Lower lobe of right lung (tissue), 2 donors: ENCODE measurements around the gene HIRIP3. TPM values are rescaled to one million over a fixed set of nuclear protein-coding genes. Genes with fewer than 3 reads are reported as not detected.
A peak's percentile ranks its signal among the peaks of the same experiment; 100 is the strongest.
"Not testable (repeated sequence)": the region's sequence is repeated elsewhere in the genome, so short reads cannot be mapped to it uniquely, and the experiment has no call there.

Source experiments
- ATAC-seq, 2 donors: fragments of 200-7000 bp; cut with Tn5 transposase; one replicate each; pipeline ENCODE4 v1.9.1; 2020 to 2022; ENCODE audit warnings: mild to moderate bottlenecking in 2 of 2, moderate library complexity in 2 of 2
- DNase-seq: peaks from one replicate; pipeline ENCODE4 v3.0.0-alpha.2; 2020
- H3K27ac ChIP-seq: fragments of 200-600 bp; one replicate; pipeline ENCODE4 v1.8.0; 2022
- H3K27me3 ChIP-seq: fragments of 200-600 bp; one replicate; pipeline ENCODE4 v1.8.0; 2022; ENCODE audit warnings: low read depth
- H3K36me3 ChIP-seq: fragments of 200-600 bp; one replicate; pipeline ENCODE4 v1.8.0; 2022; ENCODE audit warnings: mild to moderate bottlenecking
- H3K4me1 ChIP-seq: fragments of 200-600 bp; one replicate; pipeline ENCODE4 v1.8.0; 2022
- H3K4me3 ChIP-seq: fragments of 200-600 bp; one replicate; pipeline ENCODE4 v1.8.0; 2022; ENCODE audit warnings: mild to moderate bottlenecking
- H3K9me3 ChIP-seq: fragments of 200-600 bp; one replicate; pipeline ENCODE4 v1.8.0; 2022
- CTCF ChIP-seq: fragments of 200-600 bp; IDR thresholded peaks from one replicate; pipeline ENCODE4 v1.8.0; 2022; ENCODE audit warnings: antibody characterized with exemption, mild to moderate bottlenecking
- intact Hi-C: fragments of 100-400 bp; cut with DNase I; formaldehyde crosslinking; loops from one replicate; pipeline ENCODE4 v1.11.0; 2022
- long read RNA-seq: library from polyadenylated mRNA; unstranded; transcript quantifications from one replicate; pipeline ENCODE4 v2.0.0, GENCODE V29; 2021
- total RNA-seq: library from RNA; stranded (reverse); fragmentation: NEBNext Ultra II Directional; extraction: Animal tissue kit (Norgen Biotek cat#: 25700); gene quantifications from one replicate; pipeline ENCODE4 v1.2.1, GENCODE V29; 2021
- donor health status: DM: no; HTN: yes; CAD: no; lungs with severe emphysema.

The HIRIP3 gene
- 22.1 TPM for total RNA-seq
- long read RNA-seq, transcript HIRIP3-201 (7 exons, 3,388 nt), result major isoform, 43 of 76 reads
- long read RNA-seq, transcript HIRIP3-204 (6 exons, 988 nt), result minor isoform, 10 of 76 reads
- long read RNA-seq, partial matches to known transcripts, result 12 of 76 reads
- long read RNA-seq, other reads (novel, unspliced or antisense), result 11 of 76 reads

- Histone ChIP-seq H3K27ac (peak within 1 kb of the TSS; percentile 96), H3K4me1 (peaks cover 48% of the 10 kb centered on the region), H3K27me3 (no peaks in the 10 kb centered on the region), H3K9me3 (no peaks in the 10 kb centered on the region), H3K36me3 (peaks cover 43% of the 10 kb centered on the region), H3K4me3 (peak within 1 kb of the TSS; percentile 83)
- DNase-seq, result peak; percentile 90
- ATAC-seq, result peak; percentile 82 to 89
- intact Hi-C loops, result no loop called here
- TF ChIP-seq CTCF, result no peak
Measured at GRCh38 chr16:29995324-29995910, at the start of gene HIRIP3. Gene HIRIP3, minus strand, starts transcription at chr16:29995617. Its CDS starts 12 bp downstream, at chr16:29995605.

- Histone ChIP-seq H3K9me3 (no peaks in the 10 kb centered on the region), H3K27ac (no peak overlapping the region), H3K4me1 (no peaks in the 10 kb centered on the region), H3K27me3 (peaks cover 15% of the 10 kb centered on the region), H3K36me3 (no peaks in the 10 kb centered on the region), H3K4me3 (no peak overlapping the region)
- DNase-seq (no peak), ATAC-seq (no peak)
- peak; percentile 49 for TF ChIP-seq CTCF
- intact Hi-C loops, result no loop called here
Measured at GRCh38 chr16:30041841-30042240, 46.4 kb upstream of the HIRIP3 start.

GRCh38 chr16:30040690-30041089 lies 45.3 kb upstream of the HIRIP3 start:
- H3K4me1 ChIP-seq, H3K27ac ChIP-seq, intact Hi-C loops: not testable (repeated sequence)

GRCh38 chr16:30040221-30040620 lies 44.8 kb upstream of the HIRIP3 start:
- Histone ChIP-seq H3K9me3 (no peaks in the 10 kb centered on the region), H3K36me3 (no peaks in the 10 kb centered on the region), H3K4me3 (no peak overlapping the region), H3K27ac (no peak overlapping the region), H3K27me3 (peaks cover 14% of the 10 kb centered on the region), H3K4me1 (no peaks in the 10 kb centered on the region)
- ATAC-seq (no peak), DNase-seq (no peak)
- intact Hi-C loops, result no loop called here
- no peak for TF ChIP-seq CTCF

More at GRCh38 chr16:30040690-30041089, 45.3 kb upstream of the HIRIP3 start:
- peaks cover 13% of the 10 kb centered on the region for H3K27me3 ChIP-seq
- H3K9me3 ChIP-seq, ATAC-seq, H3K4me3 ChIP-seq, H3K36me3 ChIP-seq, DNase-seq: not testable (repeated sequence)

- H3K27me3 ChIP-seq, result peaks cover 59% of the 10 kb centered on the region
- TF ChIP-seq CTCF, result no peak
- H3K4me1 ChIP-seq, result peaks cover 9% of the 10 kb centered on the region
- H3K9me3 ChIP-seq, result no peaks in the 10 kb centered on the region
- ATAC-seq, result no peak
- H3K4me3 ChIP-seq, result no peak overlapping the region
- intact Hi-C loops, result no loop called here
- H3K27ac ChIP-seq, result no peak overlapping the region
- DNase-seq, result no peak
- no peaks in the 10 kb centered on the region for H3K36me3 ChIP-seq
Measured at GRCh38 chr16:30033270-30033669, 37.9 kb upstream of the HIRIP3 start.

- H3K9me3 ChIP-seq, result no peaks in the 10 kb centered on the region
- peaks cover 60% of the 10 kb centered on the region for H3K27me3 ChIP-seq
- no peak overlapping the region for H3K27ac ChIP-seq
- no peaks in the 10 kb centered on the region for H3K36me3 ChIP-seq
- peak; percentile 67 for TF ChIP-seq CTCF
- H3K4me1 ChIP-seq, result peaks cover 9% of the 10 kb centered on the region
- ATAC-seq (peak; percentile 49 to 50), DNase-seq (no peak)
- no peak overlapping the region for H3K4me3 ChIP-seq
- intact Hi-C loops, result no loop called here
Measured at GRCh38 chr16:30032083-30032819, 36.8 kb upstream of the HIRIP3 start.
